ENCODE results near the gene OTUD6A. TPM values are rescaled to one million over a fixed set of nuclear protein-coding genes. Genes with fewer than 3 reads are reported as not detected.

The OTUD6A gene
- total and polyA plus RNA-seq, 2 donors (not counting 1 experiment from before 2014, with no cell fraction given), result not detected

DNA sequence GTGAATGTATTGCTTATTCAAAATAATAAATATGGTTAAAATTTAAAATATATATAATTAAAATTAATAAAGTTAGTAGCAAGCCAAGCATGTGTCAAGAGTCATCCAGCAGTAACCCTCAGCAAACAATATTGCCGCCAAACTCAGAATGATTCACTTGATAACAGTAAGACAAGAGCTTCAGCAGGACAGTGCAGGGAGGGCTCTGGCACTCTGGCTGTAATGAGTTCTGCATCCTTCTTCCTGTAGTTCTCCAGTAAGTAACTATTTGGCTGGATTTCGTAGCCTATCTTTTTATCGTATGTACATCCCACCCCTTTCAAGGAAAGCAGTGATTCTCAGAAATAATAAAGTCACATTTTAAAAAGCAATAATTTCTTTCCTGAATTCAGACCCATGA, 17.6 kb downstream of the OTUD6A start:
- Histone ChIP-seq H3K36me3 (ENCODE audit: control insufficient read depth, insufficient read depth, low read length) (no peaks in the 10 kb centered on the region), H2AFZ (ENCODE audit: low read length) (no peak overlapping the region), H3K4me2 (ENCODE audit: extremely low read depth, insufficient read depth, low read length) (no peak overlapping the region), H3K27me3 (ENCODE audit: control insufficient read depth, insufficient read depth, low read length) (no peaks in the 10 kb centered on the region), H3K4me1 (ENCODE audit: control insufficient read depth, extremely low read depth, insufficient read depth, low read length) (no peaks in the 10 kb centered on the region), H3K27ac (ENCODE audit: insufficient read depth, low read length) (no peak overlapping the region), H4K20me1 (ENCODE audit: control insufficient read depth, extremely low read depth, insufficient read depth, low read length) (no peaks in the 10 kb centered on the region), H3K79me2 (ENCODE audit: control insufficient read depth, insufficient read depth, low read length) (no peaks in the 10 kb centered on the region), H3K4me3 (replicated peaks in 1 of 4; ENCODE audit: control extremely low read depth in 1 of 4, insufficient read depth in 1 of 4, low read depth in 3 of 4, low read length in 4 of 4) (no peak overlapping the region), H3K9ac (ENCODE audit: insufficient read depth, low read length) (no peak overlapping the region), H3K9me3 (ENCODE audit: control insufficient read depth, insufficient read depth, low read depth, low read length) (no peaks in the 10 kb centered on the region)
- DNase-seq (ENCODE audit: low read depth in 2 of 2), result no peak
- TF ChIP-seq EZH2 (IDR thresholded peaks at IDR 0.05; ENCODE audit: low read length, missing control alignments) (no peak), CTCF (conservative IDR thresholded peaks at IDR 0.05 in 1 of 2, IDR thresholded peaks at IDR 0.05 in 1 of 2; ENCODE audit: low read depth in 1 of 2, low read length in 2 of 2) (no peak)

GRCh38 chrX:70082723-70083122, 20.5 kb downstream of the OTUD6A start:
- no peak overlapping the region for H3K27ac ChIP-seq (ENCODE audit: insufficient read depth, low read length)
- H3K9ac ChIP-seq (ENCODE audit: insufficient read depth, low read length), result no peak overlapping the region
- no peaks in the 10 kb centered on the region for H3K9me3 ChIP-seq (ENCODE audit: control insufficient read depth, insufficient read depth, low read depth, low read length)
- H3K4me3 ChIP-seq (replicated peaks in 1 of 4; ENCODE audit: control extremely low read depth in 1 of 4, insufficient read depth in 1 of 4, low read depth in 3 of 4, low read length in 4 of 4), result no peak overlapping the region
- no peaks in the 10 kb centered on the region for H3K27me3 ChIP-seq (ENCODE audit: control insufficient read depth, insufficient read depth, low read length)
- H2AFZ ChIP-seq (ENCODE audit: low read length), result no peak overlapping the region
- H3K79me2 ChIP-seq (ENCODE audit: control insufficient read depth, insufficient read depth, low read length), result no peaks in the 10 kb centered on the region
- DNase-seq (ENCODE audit: low read depth in 2 of 2), result no peak
- TF ChIP-seq EZH2 (IDR thresholded peaks at IDR 0.05; ENCODE audit: low read length, missing control alignments) (no peak), CTCF (conservative IDR thresholded peaks at IDR 0.05 in 1 of 2, IDR thresholded peaks at IDR 0.05 in 1 of 2; ENCODE audit: low read depth in 1 of 2, low read length in 2 of 2) (no peak)
- H3K4me1 ChIP-seq (ENCODE audit: control insufficient read depth, extremely low read depth, insufficient read depth, low read length), result peaks cover 2% of the 10 kb centered on the region
- H4K20me1 ChIP-seq (ENCODE audit: control insufficient read depth, extremely low read depth, insufficient read depth, low read length), result no peaks in the 10 kb centered on the region
- H3K36me3 ChIP-seq (ENCODE audit: control insufficient read depth, insufficient read depth, low read length), result no peaks in the 10 kb centered on the region
- H3K4me2 ChIP-seq (ENCODE audit: extremely low read depth, insufficient read depth, low read length), result no peak overlapping the region

DNA sequence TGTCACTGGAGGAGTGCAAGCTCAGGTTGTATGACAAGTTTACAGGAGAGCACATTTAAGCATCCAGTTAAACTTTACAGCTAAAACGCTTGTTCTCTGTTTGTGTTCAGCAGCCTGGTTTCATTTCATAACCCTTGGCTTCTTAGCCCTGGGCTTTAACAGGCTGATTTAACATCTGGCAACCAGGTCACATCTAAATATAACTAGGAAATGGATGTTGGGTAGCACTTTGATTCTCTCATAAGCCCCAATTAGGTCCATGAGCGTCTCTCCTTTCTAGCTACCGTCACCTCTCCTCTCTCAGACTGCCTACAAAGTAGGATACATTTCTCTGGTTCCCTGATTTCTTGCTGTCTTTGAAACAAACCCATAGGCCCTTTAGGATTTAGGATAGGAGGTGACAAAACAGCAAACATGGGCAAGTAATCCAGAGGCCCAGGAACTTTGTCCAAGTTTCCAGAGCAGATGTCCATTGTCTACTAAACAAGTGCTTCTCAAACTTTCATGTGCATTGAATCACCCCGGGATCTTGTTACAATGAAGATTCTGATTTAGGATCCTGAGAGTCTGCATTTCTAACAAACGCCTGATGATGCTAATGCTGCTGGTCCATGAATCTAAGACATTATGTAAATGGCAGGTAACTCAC, 22.5 kb downstream of the OTUD6A start:
- Histone ChIP-seq H3K27ac (ENCODE audit: insufficient read depth, low read length) (no peak overlapping the region), H4K20me1 (ENCODE audit: control insufficient read depth, extremely low read depth, insufficient read depth, low read length) (no peaks in the 10 kb centered on the region), H3K27me3 (ENCODE audit: control insufficient read depth, insufficient read depth, low read length) (no peaks in the 10 kb centered on the region), H3K4me3 (replicated peaks in 1 of 4; ENCODE audit: control extremely low read depth in 1 of 4, insufficient read depth in 1 of 4, low read depth in 3 of 4, low read length in 4 of 4) (no peak overlapping the region), H3K9ac (ENCODE audit: insufficient read depth, low read length) (no peak overlapping the region), H2AFZ (ENCODE audit: low read length) (no peak overlapping the region), H3K79me2 (ENCODE audit: control insufficient read depth, insufficient read depth, low read length) (no peaks in the 10 kb centered on the region), H3K9me3 (ENCODE audit: control insufficient read depth, insufficient read depth, low read depth, low read length) (no peaks in the 10 kb centered on the region), H3K4me1 (ENCODE audit: control insufficient read depth, extremely low read depth, insufficient read depth, low read length) (peaks cover 7% of the 10 kb centered on the region), H3K36me3 (ENCODE audit: control insufficient read depth, insufficient read depth, low read length) (no peaks in the 10 kb centered on the region), H3K4me2 (ENCODE audit: extremely low read depth, insufficient read depth, low read length) (no peak overlapping the region)
- no peak for TF ChIP-seq EZH2 (IDR thresholded peaks at IDR 0.05; ENCODE audit: low read length, missing control alignments)
- TF ChIP-seq CTCF (conservative IDR thresholded peaks at IDR 0.05 in 1 of 2, IDR thresholded peaks at IDR 0.05 in 1 of 2; ENCODE audit: low read depth in 1 of 2, low read length in 2 of 2), result no peak
- no peak for DNase-seq (ENCODE audit: low read depth in 2 of 2)

Measured in fibroblast of lung (primary cell).